GM23338 (cell line): ENCODE results near the gene TMEM116. TPM values are rescaled to one million over a fixed set of nuclear protein-coding genes. Genes with fewer than 3 reads are reported as not detected.

Experiments
- ATAC-seq: fragments of 200-7000 bp; cut with Tn5 transposase; 3 replicates; pipeline ENCODE4 v1.9.1; 2020
- DNase-seq: peaks from one replicate; pipeline ENCODE4 v3.0.0-alpha.2; 2015; ENCODE audit warnings: low spot score
- H2AFZ ChIP-seq: fragments of 200-600 bp; sonication (generic); 2 replicates; pipeline ENCODE4 v1.8.0; 2016; ENCODE audit warnings: antibody characterized with exemption, mild to moderate bottlenecking, moderate library complexity
- H3F3A ChIP-seq: fragments of 200-600 bp; sonication (generic); replicated peaks from 2 replicates; pipeline ENCODE4 v1.8.0; 2017; ENCODE audit warnings: antibody characterized with exemption, mixed run types, low read depth
- H3K27ac ChIP-seq: fragments of 200-600 bp; sonication (generic); 2 replicates; pipeline ENCODE4 v1.6.1; 2016; ENCODE audit warnings: low read depth
- H3K27me3 ChIP-seq: fragments of 200-600 bp; sonication (generic); 2 replicates; pipeline ENCODE4 v1.8.0; 2016; ENCODE audit warnings: mild to moderate bottlenecking, mixed run types, moderate library complexity; ENCODE audit not compliant: insufficient read depth
- H3K36me3 ChIP-seq: fragments of 200-600 bp; sonication (generic); 2 replicates; pipeline ENCODE4 v1.8.0; 2016; ENCODE audit warnings: mild to moderate bottlenecking; ENCODE audit not compliant: insufficient read depth
- H3K4me1 ChIP-seq: fragments of 200-600 bp; sonication (generic); 2 replicates; pipeline ENCODE4 v1.8.0; 2016; ENCODE audit warnings: mild to moderate bottlenecking, moderate library complexity; ENCODE audit not compliant: insufficient read depth
- H3K4me2 ChIP-seq: fragments of 200-600 bp; sonication (generic); 2 replicates; pipeline ENCODE4 v1.7.1; 2017; ENCODE audit warnings: mixed run types
- H3K4me3 ChIP-seq: fragments of 200-600 bp; sonication (generic); 2 replicates; pipeline ENCODE4 v1.6.1; 2016; ENCODE audit warnings: mixed run types
- H3K79me2 ChIP-seq: fragments of 200-600 bp; sonication (generic); replicated peaks from 2 replicates; pipeline ENCODE4 v1.8.0; 2017; ENCODE audit warnings: mild to moderate bottlenecking; ENCODE audit not compliant: insufficient read depth
- H3K9me2 ChIP-seq: fragments of 200-600 bp; sonication (generic); 2 replicates; pipeline ENCODE4 v1.8.0; 2017; ENCODE audit not compliant: insufficient read depth
- H4K20me1 ChIP-seq: fragments of 200-600 bp; sonication (generic); replicated peaks from 2 replicates; pipeline ENCODE4 v1.8.0; 2017; ENCODE audit warnings: mild to moderate bottlenecking; ENCODE audit not compliant: insufficient read depth
- H3K27ac Mint-ChIP-seq: 2 replicates; pipeline ENCODE4 v1.8.0; 2020; ENCODE audit warnings: inconsistent platforms, mild to moderate bottlenecking, moderate library complexity, mixed read lengths
- H3K27me3 Mint-ChIP-seq: 3 replicates; pipeline ENCODE4 v1.8.0; 2022; ENCODE audit warnings: low read depth, mild to moderate bottlenecking, moderate library complexity, mixed read lengths, inconsistent platforms; ENCODE audit not compliant: insufficient read depth, poor library complexity
- H3K36me3 Mint-ChIP-seq: 3 replicates; pipeline ENCODE4 v1.8.0; 2021; ENCODE audit warnings: low read depth, mild to moderate bottlenecking, inconsistent platforms, moderate library complexity, mixed read lengths
- H3K4me1 Mint-ChIP-seq: 3 replicates; pipeline ENCODE4 v1.8.0; 2020; ENCODE audit warnings: mild to moderate bottlenecking, inconsistent platforms, mixed read lengths
- H3K4me3 Mint-ChIP-seq: 3 replicates; pipeline ENCODE4 v1.8.0; 2021; ENCODE audit warnings: moderate library complexity, mild to moderate bottlenecking, inconsistent platforms, mixed read lengths
- H3K9me3 Mint-ChIP-seq: 3 replicates; pipeline ENCODE4 v1.8.0; 2020; ENCODE audit warnings: moderate library complexity, mild to moderate bottlenecking, inconsistent platforms, mixed read lengths
- CREB1 ChIP-seq: fragments of 250-450 bp; sonication (Bioruptor Pico); IDR thresholded peaks from 2 replicates; pipeline ENCODE4 v1.5.0; 2020; ENCODE audit warnings: low read depth, mild to moderate bottlenecking, moderate library complexity
- CTCF ChIP-seq, 2 experiments: fragments of 200-600 bp in 1 of 2; sonication (generic) in 1 of 2; conservative IDR thresholded peaks; 2 replicates each; pipeline versions ENCODE4 v1.5.1 to v1.6.1; 2016 to 2017; ENCODE audit warnings: antibody characterized with exemption in 2 of 2, low read depth in 2 of 2, mild to moderate bottlenecking in 2 of 2, moderate library complexity in 1 of 2
- ETS1 ChIP-seq: IDR thresholded peaks from 2 replicates; pipeline ENCODE4 v1.6.1; 2016; ENCODE audit warnings: antibody characterized with exemption
- EZH2 ChIP-seq: fragments of 200-600 bp; sonication (generic); IDR thresholded peaks from one replicate; pipeline ENCODE4 v1.8.0; 2017; ENCODE audit warnings: antibody characterized with exemption, mild to moderate bottlenecking, low read depth; ENCODE audit not compliant: unreplicated experiment
- EZH2phosphoT487 ChIP-seq: fragments of 200-600 bp; sonication (generic); IDR thresholded peaks from one replicate; pipeline ENCODE4 v1.8.1; 2018; ENCODE audit warnings: antibody characterized with exemption; ENCODE audit not compliant: unreplicated experiment
- POLR2AphosphoS5 ChIP-seq: IDR thresholded peaks from 2 replicates; pipeline ENCODE4 v1.6.1; 2016; ENCODE audit warnings: antibody characterized with exemption, low read depth
- REST ChIP-seq: IDR thresholded peaks from one replicate; pipeline ENCODE4 v1.6.1; 2018; ENCODE audit warnings: antibody characterized with exemption; ENCODE audit not compliant: unreplicated experiment
- STAT1 ChIP-seq: IDR thresholded peaks from one replicate; pipeline ENCODE4 v1.6.1; 2016; ENCODE audit warnings: antibody characterized with exemption; ENCODE audit not compliant: unreplicated experiment
- ZNF114 ChIP-seq: fragments of 250-450 bp; sonication (Bioruptor Pico); IDR thresholded peaks from 2 replicates; pipeline ENCODE4 v1.5.0; 2020; ENCODE audit warnings: mild to moderate bottlenecking, moderate library complexity
- ZNF331 ChIP-seq: fragments of 250-450 bp; sonication (Bioruptor Pico); IDR thresholded peaks from 2 replicates; pipeline ENCODE4 v1.5.0; 2020; ENCODE audit warnings: low read depth, mild to moderate bottlenecking, moderate library complexity
- ZNF462 ChIP-seq: fragments of 250-450 bp; sonication (Bioruptor Pico); IDR thresholded peaks from 2 replicates; pipeline ENCODE4 v1.5.0; 2020; ENCODE audit warnings: mild to moderate bottlenecking, moderate library complexity
- polyA plus RNA-seq: library from polyadenylated mRNA; unstranded; fragments of >200 nt; fragmentation: Nextera tagmentation; extraction: Ambion mirVana; gene quantifications from 2 replicates; pipeline ENCODE4 v1.2.1, GENCODE V29; 2016
- total RNA-seq: library from RNA; depleted of rRNA; stranded (reverse); fragments of >200 nt; shearing (Covaris generic); gene quantifications from 2 replicates; pipeline ENCODE4 v1.2.3, GENCODE V29; 2014

TMEM116 gene
- total and polyA plus RNA-seq, 2 experiments from 2014 or later = 8.0 to 10.4 TPM

GRCh38 chr12:111942557-111942956 is 70.4 kb downstream of the TMEM116 start:
- Mint-ChIP-seq H3K36me3 (no peaks in the 10 kb centered on the region), H3K9me3 (no peaks in the 10 kb centered on the region), H3K27ac (peak overlapping the region; percentile 18; the same call in 1 of the 2 replicates), H3K4me3 (no peak overlapping the region), H3K4me1 (no peaks in the 10 kb centered on the region), H3K27me3 (peaks cover 4% of the 10 kb centered on the region)
- Histone ChIP-seq H3K27ac (no peak overlapping the region), H3K36me3 (no peaks in the 10 kb centered on the region), H3K4me1 (no peaks in the 10 kb centered on the region), H2AFZ (no peak overlapping the region), H3K79me2 (no peaks in the 10 kb centered on the region), H3K27me3 (no peaks in the 10 kb centered on the region), H3K4me2 (no peak overlapping the region), H3F3A (no peaks in the 10 kb centered on the region), H3K9me2 (no peaks in the 10 kb centered on the region), H3K4me3 (no peak overlapping the region), H4K20me1 (no peaks in the 10 kb centered on the region)
- TF ChIP-seq ZNF114 (CRISPR knock-in tag) = no peak
- TF ChIP-seq ZNF331 = no peak
- TF ChIP-seq CTCF (conservative IDR thresholded peaks at IDR 0.05; ENCODE audit: low read depth in 2 of 2) = no peak
- no peak for TF ChIP-seq CREB1 (CRISPR knock-in tag)
- no peak for TF ChIP-seq ETS1
- TF ChIP-seq ZNF462 (CRISPR knock-in tag) = no peak
- TF ChIP-seq POLR2AphosphoS5 = no peak
- TF ChIP-seq STAT1 = no peak
- TF ChIP-seq EZH2 = no peak
- no peak for TF ChIP-seq REST
- no peak for TF ChIP-seq EZH2phosphoT487
- DNase-seq (no peak), ATAC-seq (no peak)
